SIG-M5 treated with dmso at 0.1 percent for 504 hours (cell line): ENCODE data around the gene LGR6.
A peak's percentile ranks its signal among the peaks of the same experiment; 100 is the strongest.

Experiments
- DNase-seq: peaks from one replicate; lab custom pipeline; 2025; ENCODE audit not compliant: unreplicated experiment; lab: John Stamatoyannopoulos, UW

The LGR6 gene

GRCh38 chr1:202283991-202284390 is 90.4 kb downstream of the LGR6 start:
- no peak for DNase-seq

- no peak for DNase-seq
These were observed 92.3 kb downstream of the LGR6 start for GRCh38 chr1:202285908-202286307.

- DNase-seq = no peak
These were observed 93.1 kb downstream of the LGR6 start for GRCh38 chr1:202286622-202287097.

GRCh38 chr1:202287196-202287595 is 93.6 kb downstream of the LGR6 start:
- DNase-seq = no peak

- DNase-seq = no peak
These were observed 94.6 kb downstream of the LGR6 start for GRCh38 chr1:202288177-202288576.

- DNase-seq = peak; percentile 34
These were observed 95.4 kb downstream of the LGR6 start for GRCh38 chr1:202289009-202289408.

- DNase-seq = no peak
These were observed 97.4 kb downstream of the LGR6 start for GRCh38 chr1:202291001-202291400.

GRCh38 chr1:202291961-202292712 is 98.5 kb downstream of the LGR6 start:
- no peak for DNase-seq

- no peak for DNase-seq
These were observed 99.2 kb downstream of the LGR6 start for GRCh38 chr1:202292773-202293172.

GRCh38 chr1:202293569-202293968 is 100.0 kb downstream of the LGR6 start:
- no peak for DNase-seq

DNA sequence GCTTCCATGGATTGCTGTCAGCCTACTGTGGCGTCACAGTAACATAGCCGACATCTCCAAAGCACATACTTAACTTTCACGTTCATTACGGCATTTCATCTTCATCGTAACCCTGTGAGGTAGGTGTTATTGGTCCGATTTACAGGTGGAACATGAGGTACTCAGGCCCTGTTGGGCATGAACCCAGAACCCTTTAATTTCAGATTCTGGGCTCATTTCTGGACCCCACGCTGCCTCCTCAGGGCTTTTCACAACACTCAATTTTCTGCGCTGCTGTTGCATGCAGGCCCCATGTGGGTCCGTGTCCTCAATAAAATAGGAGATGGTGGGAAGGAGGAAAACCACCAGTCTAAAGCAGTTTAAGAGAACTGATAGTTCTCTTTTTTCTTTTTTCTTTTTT is 108.6 kb downstream of the LGR6 start:
- no peak for DNase-seq

DNA sequence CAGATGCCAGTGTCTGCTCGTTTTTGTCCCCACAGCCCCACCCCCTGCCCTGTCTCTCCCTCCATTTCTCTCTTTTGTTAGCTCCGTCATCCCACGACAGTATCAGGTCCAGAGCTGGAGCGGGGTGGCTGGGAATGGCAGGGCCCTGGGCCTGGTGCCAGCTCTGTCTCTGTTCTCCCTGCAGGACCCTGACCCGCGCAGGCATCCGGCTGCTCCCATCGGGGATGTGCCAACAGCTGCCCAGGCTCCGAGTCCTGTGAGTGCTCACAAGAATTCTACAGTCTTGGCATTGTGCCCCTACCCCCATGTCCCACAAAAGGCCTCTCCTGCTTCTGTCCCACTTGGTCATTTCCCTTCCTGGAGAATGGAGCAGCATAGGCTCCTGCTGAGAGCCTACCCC is 110.8 kb downstream of the LGR6 start:
- DNase-seq = no peak

- DNase-seq = no peak
These were observed 111.6 kb downstream of the LGR6 start for GRCh38 chr1:202305168-202305567.

DNA sequence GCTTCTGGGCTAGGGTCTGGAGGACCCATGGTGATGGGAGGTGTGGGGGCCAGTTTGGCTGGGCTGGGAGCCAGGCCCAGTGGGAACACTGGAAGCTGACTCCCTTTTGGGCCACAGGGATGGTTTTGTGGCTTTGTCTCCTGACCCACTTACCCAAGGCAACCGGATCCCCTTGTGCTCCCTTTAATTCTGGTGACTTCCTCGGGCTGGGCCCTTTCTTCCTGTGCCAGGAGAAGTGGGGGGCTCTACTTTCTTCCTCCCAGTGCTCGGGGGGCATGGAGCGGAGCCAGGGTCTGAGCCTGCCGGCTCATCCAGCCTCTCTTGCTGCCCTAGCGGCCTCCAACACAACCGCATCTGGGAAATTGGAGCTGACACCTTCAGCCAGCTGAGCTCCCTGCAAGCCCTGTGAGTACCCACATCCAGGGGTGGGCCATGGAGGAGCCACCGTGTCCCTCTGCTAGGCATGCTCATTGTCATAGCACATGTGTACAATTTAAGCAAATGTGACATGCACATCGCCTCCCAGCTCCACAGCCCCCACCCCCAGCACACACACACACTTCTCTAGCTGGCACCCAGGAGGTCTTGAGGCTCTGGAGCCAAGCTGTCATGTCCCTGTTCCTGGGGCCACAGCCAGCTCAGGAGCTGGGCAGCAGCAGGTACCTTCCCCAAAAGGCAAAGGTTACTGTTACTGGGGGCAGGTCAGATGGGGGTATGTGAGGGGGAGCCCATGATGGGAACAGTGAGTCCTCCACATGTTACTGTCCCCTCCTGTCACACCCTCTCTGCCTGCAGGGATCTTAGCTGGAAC is 113.1 kb downstream of the LGR6 start:
- no peak for DNase-seq

- DNase-seq = no peak
These were observed 116.6 kb downstream of the LGR6 start for GRCh38 chr1:202310071-202310725.

DNA sequence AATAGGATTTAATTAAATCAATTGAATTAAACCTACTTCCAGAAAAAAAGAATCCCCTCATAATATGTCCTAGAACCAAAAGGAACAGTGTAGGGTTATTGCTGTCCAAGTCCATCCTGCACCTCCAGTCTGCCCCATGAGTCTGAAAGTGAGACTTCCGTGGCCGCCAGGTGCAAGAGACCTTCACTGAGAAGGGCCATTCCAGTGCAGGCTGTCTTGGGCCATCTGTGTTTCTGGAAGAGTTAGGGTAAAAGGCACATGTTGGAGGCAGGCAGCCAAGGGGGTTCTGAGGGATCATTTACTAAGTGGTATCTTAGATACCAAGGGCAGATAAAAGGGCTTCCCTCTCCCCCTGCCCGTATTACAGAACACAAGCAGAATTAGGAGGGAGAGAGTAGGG is 117.1 kb downstream of the LGR6 start:
- no peak for DNase-seq

GRCh38 chr1:202311875-202312635 is 118.5 kb downstream of the LGR6 start:
- no peak for DNase-seq

DNA sequence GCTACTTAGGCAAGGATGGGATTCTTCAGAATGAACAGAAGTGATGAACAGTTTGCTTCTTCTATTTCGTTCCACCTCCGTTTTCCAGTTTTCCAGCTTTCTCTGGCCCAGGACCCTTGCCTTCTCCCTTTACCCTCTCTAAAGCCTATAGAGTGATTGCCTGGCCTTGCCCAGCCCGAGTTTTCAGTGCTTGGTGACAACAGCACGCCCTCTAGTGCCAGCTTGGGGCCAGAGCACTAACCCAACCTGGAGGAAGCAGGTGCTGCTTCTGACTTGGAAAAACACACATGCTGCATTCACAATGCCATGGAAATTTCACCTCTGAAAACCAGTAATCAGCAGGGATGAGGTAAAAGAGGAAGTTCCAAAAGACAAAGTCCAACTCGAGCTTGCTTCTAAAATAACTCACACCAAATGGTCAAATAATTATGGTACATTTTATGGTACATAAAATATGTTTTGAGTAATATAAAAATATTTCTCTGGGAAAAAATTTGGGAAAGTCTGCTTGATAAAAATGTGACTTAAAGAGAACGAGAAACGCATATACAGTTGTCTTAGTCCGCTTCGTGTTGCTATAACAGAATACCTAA is 122.1 kb downstream of the LGR6 start:
- DNase-seq = peak; percentile 82

DNA sequence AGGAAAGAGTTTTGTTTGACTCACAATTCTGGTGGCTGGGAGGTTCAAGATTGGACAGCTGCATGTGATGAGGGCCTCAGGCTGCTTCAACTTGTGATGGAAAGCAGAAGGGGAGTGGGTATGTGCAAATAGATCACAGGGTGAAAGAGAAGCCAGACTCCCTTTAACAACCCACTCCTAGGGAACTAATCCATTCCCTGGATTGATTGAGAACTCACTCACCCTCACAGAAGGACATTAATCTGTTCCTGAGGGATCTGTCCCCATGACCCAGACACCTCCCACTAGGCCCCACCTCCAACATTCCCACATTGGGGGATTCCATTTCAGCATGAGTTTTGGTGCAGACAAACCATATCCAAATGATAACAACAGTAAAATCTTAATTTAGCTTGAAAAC is 122.6 kb downstream of the LGR6 start:
- no peak for DNase-seq
